A673 (cell line): ENCODE data around the gene THRB. TPM values are rescaled to one million over a fixed set of nuclear protein-coding genes. Genes with fewer than 3 reads are reported as not detected.

Experiments
- BruUV-seq: library from RNA; stranded (reverse); fragments of 400-500 nt; replicated peaks from 2 replicates; lab custom pipeline; 2021; lab: Mats Ljungman, UMichigan
- CTCF ChIA-PET: fragments of 300-600 bp; sonication (Branson Sonifier 250); formaldehyde crosslinking; loops from one replicate; lab custom pipeline; 2022; ENCODE audit warnings: antibody characterized with exemption; lab: Charles Lee
- POLR2A ChIA-PET: fragments of 300-600 bp; sonication (Branson Sonifier 250); formaldehyde crosslinking; loops from one replicate; lab custom pipeline; 2022; ENCODE audit warnings: antibody characterized with exemption; ENCODE audit not compliant: low non-redundant PET; lab: Charles Lee
- DNase-seq: peaks from one replicate; pipeline ENCODE4 v3.0.0-alpha.2; 2015; ENCODE audit warnings: low spot score
- H3K27ac ChIP-seq: fragments of 200-600 bp; sonication (generic); 2 replicates; pipeline ENCODE4 v1.5.1; 2016; ENCODE audit warnings: mixed run types, low read depth, mild to moderate bottlenecking, mixed read lengths, antibody characterized with exemption, low read length; ENCODE audit not compliant: poor library complexity, severe bottlenecking
- H3K27me3 ChIP-seq: fragments of 200-600 bp; sonication (generic); replicated peaks from 2 replicates; pipeline ENCODE4 v1.6.1; 2017; ENCODE audit warnings: mixed run types, low read depth, mild to moderate bottlenecking, mixed read lengths, antibody characterized with exemption, low read length; ENCODE audit not compliant: insufficient read depth, poor library complexity
- H3K36me3 ChIP-seq: fragments of 200-600 bp; sonication (generic); 2 replicates; pipeline ENCODE4 v1.6.1; 2016; ENCODE audit warnings: mixed run types, mild to moderate bottlenecking, mixed read lengths, antibody characterized with exemption, low read length; ENCODE audit not compliant: insufficient read depth, poor library complexity, severe bottlenecking
- H3K4me1 ChIP-seq: fragments of 200-600 bp; sonication (generic); 2 replicates; pipeline ENCODE4 v1.6.1; 2017; ENCODE audit warnings: mixed run types, mild to moderate bottlenecking, mixed read lengths, antibody characterized with exemption, low read length; ENCODE audit not compliant: insufficient read depth, poor library complexity, severe bottlenecking
- H3K4me3 ChIP-seq: fragments of 200-600 bp; sonication (generic); 2 replicates; pipeline ENCODE4 v1.5.1; 2016; ENCODE audit warnings: low read depth, mixed run types, mild to moderate bottlenecking, mixed read lengths, low read length; ENCODE audit not compliant: poor library complexity, severe bottlenecking
- H3K9me3 ChIP-seq: fragments of 200-600 bp; sonication (generic); 2 replicates; pipeline ENCODE4 v1.6.1; 2016; ENCODE audit warnings: mixed run types, low read depth, mild to moderate bottlenecking, mixed read lengths, antibody characterized with exemption, low read length; ENCODE audit not compliant: poor library complexity, severe bottlenecking
- CTCF ChIP-seq: fragments of 300-800, 200-600 bp; sonication (generic); conservative IDR thresholded peaks from 2 replicates; pipeline ENCODE4 v1.5.1; 2017; ENCODE audit warnings: low read depth, mild to moderate bottlenecking, antibody characterized with exemption, low read length, moderate library complexity, mixed read lengths
- EZH2 ChIP-seq: fragments of 200-600 bp; sonication (generic); IDR thresholded peaks from 2 replicates; pipeline ENCODE4 v1.6.1; 2017; ENCODE audit warnings: borderline replicate concordance, low read depth, mild to moderate bottlenecking, mixed read lengths, antibody characterized with exemption, low read length; ENCODE audit not compliant: poor library complexity, severe bottlenecking
- intact Hi-C: fragments of 100-400 bp; cut with micrococcal nuclease; formaldehyde crosslinking; loops from one replicate; pipeline ENCODE4 v1.10.0; 2022; ENCODE audit not compliant: unreplicated experiment
- total RNA-seq: library from RNA; stranded (reverse); gene quantifications from 2 replicates; pipeline ENCODE4 v1.2.3, GENCODE V29; 2021

THRB gene
- total RNA-seq, 1 experiment from 2014 or later: 0.11 TPM

GRCh38 chr3:24240306-24240705 is 254.3 kb downstream of the THRB start:
- POLR2A ChIA-PET: no interaction called here
- Histone ChIP-seq H3K9me3 (no peaks in the 10 kb centered on the region), H3K4me1 (peaks cover 14% of the 10 kb centered on the region), H3K4me3 (no peak overlapping the region), H3K27ac (no peak overlapping the region), H3K27me3 (no peaks in the 10 kb centered on the region), H3K36me3 (no peaks in the 10 kb centered on the region)
- DNase-seq: no peak
- TF ChIP-seq CTCF (no peak), EZH2 (no peak)
- intact Hi-C loops: no loop called here
- no TSS peak for BruUV-seq
- CTCF ChIA-PET: no interaction called here

GRCh38 chr3:24237971-24238706 is 256.5 kb downstream of the THRB start:
- CTCF ChIA-PET: no interaction called here
- Histone ChIP-seq H3K4me3 (no peak overlapping the region), H3K27ac (no peak overlapping the region), H3K9me3 (no peaks in the 10 kb centered on the region), H3K36me3 (no peaks in the 10 kb centered on the region), H3K4me1 (peaks cover 14% of the 10 kb centered on the region), H3K27me3 (no peaks in the 10 kb centered on the region)
- intact Hi-C loops: loop anchor here (1.0 to 10.0 kb wide), 3 partner anchors 45 to 323 kb away; partner anchors contain the start of genes NKIRAS1 and RPL15
- TF ChIP-seq EZH2: no peak
- TF ChIP-seq CTCF: peak; percentile 75
- peak; percentile 82 for DNase-seq
- BruUV-seq: no TSS peak
- POLR2A ChIA-PET: no interaction called here

DNA sequence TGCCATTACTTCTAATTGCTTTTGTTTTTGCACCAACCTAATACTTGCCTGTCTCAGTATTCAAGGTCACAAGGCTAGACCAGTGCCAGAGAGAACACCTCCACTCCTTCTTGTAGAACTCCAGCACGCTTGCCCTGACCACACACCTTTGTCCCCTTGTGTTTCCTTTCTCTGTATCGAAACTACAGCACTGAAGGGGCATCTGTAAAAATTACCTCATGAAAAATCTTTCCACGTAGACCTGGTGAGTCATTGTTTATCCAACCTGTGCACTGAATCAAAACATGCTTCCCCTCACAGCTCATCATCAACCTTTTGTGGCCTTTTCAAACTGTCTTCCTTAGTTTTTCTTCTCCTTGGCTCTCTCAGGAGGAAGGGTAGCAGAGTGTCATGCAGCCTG is 259.5 kb downstream of the THRB start:
- Histone ChIP-seq H3K36me3 (no peaks in the 10 kb centered on the region), H3K4me3 (no peak overlapping the region), H3K9me3 (no peaks in the 10 kb centered on the region), H3K27ac (no peak overlapping the region), H3K27me3 (no peaks in the 10 kb centered on the region), H3K4me1 (no peaks in the 10 kb centered on the region)
- CTCF ChIA-PET: no interaction called here
- intact Hi-C loops: loop anchor here (10.0 kb wide), 1 partner anchor 320 kb away; the partner anchor contains the start of genes NKIRAS1 and RPL15
- BruUV-seq: no TSS peak
- no peak for DNase-seq
- TF ChIP-seq EZH2 (no peak), CTCF (no peak)
- POLR2A ChIA-PET: no interaction called here
